Body of pancreas (tissue), 4 donors: ENCODE results near the gene KIRREL3. TPM values are rescaled to one million over a fixed set of nuclear protein-coding genes. Genes with fewer than 3 reads are reported as not detected.

Experiments used
- ATAC-seq: fragments of 150-250 bp; one replicate; pipeline ENCODE4 v1.9.1; 2016
- DNase-seq, 4 donors: peaks; one replicate each; pipeline ENCODE4 v3.0.0-alpha.2; 2019
- H3K27ac ChIP-seq, 4 donors: fragments of 200-600 bp; sonication (generic); 1 replicate in 3 of 4; 2 replicates in 1 of 4; pipeline versions ENCODE4 v1.5.1 to v1.6.1; 2016 to 2019; ENCODE audit warnings: mild to moderate bottlenecking in 1 of 4, mixed read lengths in 1 of 4, moderate library complexity in 1 of 4
- H3K27me3 ChIP-seq, 2 donors: fragments of 200-600 bp; sonication (generic); one replicate each; pipeline ENCODE4 v1.6.0; 2016; ENCODE audit warnings: mild to moderate bottlenecking in 1 of 2
- H3K36me3 ChIP-seq, 2 donors: fragments of 200-600 bp; sonication (generic); replicated peaks in 1 of 2; 2 replicates each; pipeline ENCODE4 v1.5.1; 2016; ENCODE audit warnings: low read depth in 2 of 2; ENCODE audit not compliant: insufficient read depth in 1 of 2
- H3K4me1 ChIP-seq: fragments of 200-600 bp; sonication (generic); one replicate; pipeline ENCODE4 v1.6.0; 2016
- H3K4me3 ChIP-seq, 2 donors: fragments of 200-600 bp; sonication (generic); 1 replicate in 1 of 2; 2 replicates in 1 of 2; pipeline ENCODE4 v1.5.1; 2016 to 2019
- H3K9me3 ChIP-seq, 3 donors: fragments of 200-600 bp; sonication (generic); 1 replicate in 2 of 3; 2 replicates in 1 of 3; pipeline ENCODE4 v1.5.1; 2016
- POLR2A ChIP-seq, 3 donors: fragments of 450-650 bp; IDR thresholded peaks; one replicate each; pipeline ENCODE4 v1.6.1; 2016; ENCODE audit warnings: antibody characterized with exemption in 3 of 3, mild to moderate bottlenecking in 2 of 3
- WGBS, 2 donors: methylation state at CpG; one replicate each; pipeline ENCODE4 v1.1.5; 2017; 5-methylcytosine and 5-hydroxymethylcytosine counted together
- intact Hi-C: fragments of 100-400 bp; cut with DNase I; formaldehyde crosslinking; loops from one replicate; pipeline ENCODE4 v1.15.1; 2023
- total RNA-seq, 2 donors: library from RNA; depleted of rRNA; stranded (reverse); fragments of >200 nt; gene quantifications; one replicate each; pipeline ENCODE4 v1.1.0, GENCODE V29; 2016
- TF ChIP-seq, protein P1 (sequence below), 7 experiments: fragments of 450-650 bp in 4 of 7; fragments of 200-600 bp in 3 of 7; sonication (generic) in 3 of 7; IDR thresholded peaks; one replicate each; pipeline ENCODE4 v1.5.1; 2016 to 2019; ENCODE audit warnings: antibody characterized with exemption in 7 of 7

The KIRREL3 gene
- total RNA-seq, 2 donors from 2014 or later = 0.26 TPM; not detected in 1

DNA sequence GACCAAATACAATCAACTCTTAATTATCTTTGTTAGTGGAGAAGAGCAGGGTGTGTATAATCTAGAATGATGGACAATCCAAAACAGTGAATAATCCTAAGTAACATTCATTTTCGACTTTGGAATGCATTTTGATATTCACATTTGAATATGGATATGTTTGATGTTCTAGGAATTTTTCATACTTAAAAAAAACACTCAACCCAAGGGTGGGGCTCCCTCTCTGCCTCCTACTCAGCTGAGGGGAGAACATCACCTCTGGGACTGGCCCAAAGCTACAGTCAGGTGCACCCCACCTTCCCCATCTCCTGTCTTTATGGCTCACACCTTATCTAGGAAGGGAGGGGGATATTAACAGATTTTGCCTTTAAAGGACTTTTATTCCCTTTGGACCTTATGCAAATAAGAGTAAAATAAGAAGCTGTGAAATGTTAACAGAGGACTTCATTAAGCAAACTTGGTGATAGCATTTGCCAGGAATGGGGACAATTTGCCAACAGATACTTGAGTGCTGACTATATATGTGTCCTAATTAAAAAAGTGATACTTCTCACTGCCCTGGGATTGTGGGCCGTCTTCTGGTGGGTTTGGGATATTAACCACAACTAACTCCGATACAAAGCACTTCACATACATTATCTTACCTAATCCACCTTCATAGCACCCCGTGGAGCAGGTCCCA lies 458.1 kb downstream of the KIRREL3 start:
- no peaks in the 10 kb centered on the region for H3K27me3 ChIP-seq
- DNase-seq = no peak
- H3K36me3 ChIP-seq = no peaks in the 10 kb centered on the region
- TF ChIP-seq, protein P1, sequence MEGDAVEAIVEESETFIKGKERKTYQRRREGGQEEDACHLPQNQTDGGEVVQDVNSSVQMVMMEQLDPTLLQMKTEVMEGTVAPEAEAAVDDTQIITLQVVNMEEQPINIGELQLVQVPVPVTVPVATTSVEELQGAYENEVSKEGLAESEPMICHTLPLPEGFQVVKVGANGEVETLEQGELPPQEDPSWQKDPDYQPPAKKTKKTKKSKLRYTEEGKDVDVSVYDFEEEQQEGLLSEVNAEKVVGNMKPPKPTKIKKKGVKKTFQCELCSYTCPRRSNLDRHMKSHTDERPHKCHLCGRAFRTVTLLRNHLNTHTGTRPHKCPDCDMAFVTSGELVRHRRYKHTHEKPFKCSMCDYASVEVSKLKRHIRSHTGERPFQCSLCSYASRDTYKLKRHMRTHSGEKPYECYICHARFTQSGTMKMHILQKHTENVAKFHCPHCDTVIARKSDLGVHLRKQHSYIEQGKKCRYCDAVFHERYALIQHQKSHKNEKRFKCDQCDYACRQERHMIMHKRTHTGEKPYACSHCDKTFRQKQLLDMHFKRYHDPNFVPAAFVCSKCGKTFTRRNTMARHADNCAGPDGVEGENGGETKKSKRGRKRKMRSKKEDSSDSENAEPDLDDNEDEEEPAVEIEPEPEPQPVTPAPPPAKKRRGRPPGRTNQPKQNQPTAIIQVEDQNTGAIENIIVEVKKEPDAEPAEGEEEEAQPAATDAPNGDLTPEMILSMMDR (IDR thresholded peaks at IDR 0.05) = no peak
- no peak for TF ChIP-seq POLR2A (IDR thresholded peaks at IDR 0.05)
- H3K4me3 ChIP-seq = no peak overlapping the region
- peaks cover 25% of the 10 kb centered on the region for H3K4me1 ChIP-seq
- intact Hi-C loops = no loop called here
- no peak for ATAC-seq
- no peak overlapping the region for H3K27ac ChIP-seq
- WGBS, 2 donors = 72 to 75% methylated on average over 4 of the region's 4 CpGs
- H3K9me3 ChIP-seq = no peaks in the 10 kb centered on the region

DNA sequence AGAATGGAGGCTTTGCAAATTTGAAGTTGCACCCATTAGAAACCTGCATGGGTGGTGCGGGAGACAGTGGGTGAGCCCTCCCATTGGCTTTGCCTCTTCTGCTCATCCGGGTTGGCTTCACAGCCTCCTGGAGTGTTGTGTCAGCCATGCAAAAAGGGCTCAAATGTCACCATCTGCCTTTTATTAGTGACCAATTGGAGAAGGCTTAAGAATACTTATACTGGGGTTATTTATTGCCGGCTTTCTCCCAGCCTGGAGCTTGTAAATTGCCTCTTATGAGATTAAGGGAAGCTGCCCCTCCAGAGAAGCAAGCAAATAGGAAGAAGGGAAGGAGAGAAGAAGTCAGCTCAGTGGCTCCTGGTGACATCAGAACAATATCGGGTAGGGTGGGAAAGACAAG lies 462.5 kb downstream of the KIRREL3 start:
- Histone ChIP-seq H3K9me3 (no peaks in the 10 kb centered on the region), H3K36me3 (no peaks in the 10 kb centered on the region), H3K27ac (no peak overlapping the region), H3K4me3 (no peak overlapping the region), H3K27me3 (no peaks in the 10 kb centered on the region), H3K4me1 (peaks cover 3% of the 10 kb centered on the region)
- intact Hi-C loops = no loop called here
- no peak for ATAC-seq
- no peak for DNase-seq
- WGBS, 2 donors = 38 to 48% methylated on average over 4 of the region's 4 CpGs
- TF ChIP-seq, protein P1 (IDR thresholded peaks at IDR 0.05) = no peak
- no peak for TF ChIP-seq POLR2A (IDR thresholded peaks at IDR 0.05)

DNA sequence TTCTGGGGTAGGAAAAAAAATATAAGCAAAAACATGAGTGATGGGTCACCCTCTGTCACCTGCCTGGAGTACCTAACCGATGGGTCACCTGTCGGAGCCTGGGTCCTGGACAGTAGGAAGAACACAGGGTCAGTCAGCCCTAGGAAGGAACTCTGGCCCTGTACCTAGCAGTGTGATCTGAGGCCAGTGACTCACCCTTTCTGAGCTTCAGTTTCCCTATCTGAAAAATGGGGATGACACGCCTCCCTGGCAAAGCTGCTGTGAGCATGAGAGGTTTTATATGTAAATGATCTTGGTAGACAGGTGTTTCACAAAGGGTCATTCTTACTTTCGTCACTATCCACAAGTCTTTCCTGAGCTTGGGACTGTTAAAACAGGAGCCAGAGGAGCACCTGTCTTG lies 463.1 kb downstream of the KIRREL3 start:
- Histone ChIP-seq H3K27ac (no peak overlapping the region), H3K4me1 (no peaks in the 10 kb centered on the region), H3K9me3 (no peaks in the 10 kb centered on the region), H3K27me3 (no peaks in the 10 kb centered on the region), H3K36me3 (no peaks in the 10 kb centered on the region), H3K4me3 (no peak overlapping the region)
- DNase-seq = no peak
- no peak for ATAC-seq
- intact Hi-C loops = no loop called here
- no peak for TF ChIP-seq POLR2A (IDR thresholded peaks at IDR 0.05)
- TF ChIP-seq, protein P1 (IDR thresholded peaks at IDR 0.05) = no peak
- WGBS, 2 donors = 57 to 63% methylated on average over 4 of the region's 4 CpGs

DNA sequence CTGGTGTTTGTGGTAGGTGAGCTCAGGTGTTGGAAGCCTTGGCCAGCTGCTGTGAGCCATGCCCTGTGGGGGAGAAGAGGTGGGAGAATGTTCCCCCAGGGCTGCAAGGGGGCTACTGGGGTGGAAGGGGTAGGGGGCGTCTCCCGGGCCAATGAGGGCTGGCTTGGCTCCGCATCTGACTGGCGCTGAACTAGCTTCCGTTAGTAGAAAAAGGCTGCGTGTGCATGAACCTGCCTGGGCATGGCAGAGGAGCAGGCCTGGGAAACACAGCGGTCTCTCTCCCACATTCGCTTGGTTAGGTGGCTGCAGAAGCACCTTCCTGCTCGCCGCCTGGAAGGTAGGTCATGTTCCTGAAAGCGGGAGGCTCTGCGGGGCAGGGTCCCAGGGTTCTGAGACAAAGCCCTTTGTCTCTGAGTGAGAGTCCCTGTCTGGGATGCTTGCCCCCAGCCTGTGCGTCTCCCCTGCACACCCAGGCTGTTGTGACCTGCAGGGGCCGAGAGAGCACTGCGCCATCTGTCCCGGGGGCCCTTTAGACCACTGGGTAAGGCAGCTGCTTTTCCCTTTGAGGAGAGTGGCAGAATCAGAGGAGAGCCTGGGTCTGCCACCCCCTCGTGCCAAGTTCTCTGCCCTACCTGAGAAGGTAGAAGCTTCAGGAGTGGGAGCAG lies 466.3 kb downstream of the KIRREL3 start:
- no peak overlapping the region for H3K27ac ChIP-seq
- TF ChIP-seq, protein P1 (IDR thresholded peaks at IDR 0.05) = no peak
- no peak for TF ChIP-seq POLR2A (IDR thresholded peaks at IDR 0.05)
- no peaks in the 10 kb centered on the region for H3K9me3 ChIP-seq
- no peaks in the 10 kb centered on the region for H3K4me1 ChIP-seq
- H3K27me3 ChIP-seq = no peaks in the 10 kb centered on the region
- WGBS, 2 donors = 63 to 83% methylated on average over 6 to 17 of the region's 17 CpGs
- DNase-seq (no peak), ATAC-seq (no peak)
- H3K4me3 ChIP-seq = no peak overlapping the region
- no peaks in the 10 kb centered on the region for H3K36me3 ChIP-seq
- intact Hi-C loops = no loop called here

DNA sequence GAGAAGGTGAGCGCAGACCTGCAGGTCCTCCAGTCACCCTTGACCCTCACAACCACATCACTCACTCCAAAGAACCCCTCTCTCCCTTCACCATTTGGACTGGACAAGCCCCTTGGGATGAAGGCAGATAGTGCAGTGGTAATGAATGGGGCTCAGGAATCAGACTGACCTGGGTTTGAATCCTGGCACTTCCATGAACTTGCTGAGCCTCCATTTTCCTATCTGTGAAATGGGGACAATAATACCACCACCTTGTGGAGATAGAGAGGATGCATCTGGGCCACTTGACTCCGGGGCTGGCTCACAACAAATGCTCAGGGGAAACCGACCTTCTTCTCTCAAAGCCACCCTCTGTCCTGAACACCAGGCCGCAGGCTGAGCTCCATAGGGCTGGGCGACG lies 467.0 kb downstream of the KIRREL3 start:
- Histone ChIP-seq H3K27ac (no peak overlapping the region), H3K27me3 (no peaks in the 10 kb centered on the region), H3K9me3 (no peaks in the 10 kb centered on the region), H3K4me1 (no peaks in the 10 kb centered on the region), H3K4me3 (no peak overlapping the region), H3K36me3 (no peaks in the 10 kb centered on the region)
- no peak for ATAC-seq
- TF ChIP-seq POLR2A (IDR thresholded peaks at IDR 0.05) = no peak
- TF ChIP-seq, protein P1 (IDR thresholded peaks at IDR 0.05) = no peak
- DNase-seq = no peak
- intact Hi-C loops = no loop called here
- WGBS, 2 donors = 70 to 80% methylated on average over 4 to 6 of the region's 6 CpGs
